ENCODE measurements around the gene CRTC1.

DNA sequence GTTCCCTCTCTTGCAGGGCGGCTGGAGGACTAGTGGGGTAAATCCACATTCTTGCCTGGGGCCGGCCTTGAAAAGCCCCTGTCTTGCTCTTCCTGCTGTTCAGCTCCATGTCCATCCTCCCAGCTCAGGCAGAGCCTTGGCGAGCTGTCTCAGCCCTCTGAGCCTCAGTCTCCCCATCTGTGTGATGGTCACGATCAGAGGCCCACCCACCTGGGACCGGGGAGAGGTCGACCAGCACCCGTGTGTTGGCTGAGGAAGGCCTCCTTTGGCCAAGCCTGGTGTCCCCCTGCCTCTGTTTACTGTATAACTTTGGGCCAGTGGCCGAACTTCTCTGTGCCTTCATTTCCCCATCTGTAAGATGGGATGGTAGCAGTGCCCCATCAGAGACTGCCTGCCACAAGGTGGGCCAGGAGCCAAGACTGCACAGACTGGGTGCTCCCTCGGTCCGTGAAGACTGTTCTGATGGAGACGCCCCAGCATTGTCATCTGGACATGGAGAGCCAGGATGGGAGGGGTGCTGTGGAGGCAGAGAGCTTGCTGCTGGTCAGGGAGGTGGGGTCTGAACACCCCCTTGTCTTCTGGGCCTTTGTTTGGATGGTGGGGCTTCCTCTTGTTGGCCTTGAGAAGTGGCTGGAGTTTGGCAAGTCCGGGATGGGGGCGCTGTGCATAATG is 28.2 kb upstream of the CRTC1 start:
- no peak for TF ChIP-seq POLR2A (IDR thresholded peaks at IDR 0.05)
- TF ChIP-seq CTCF (IDR thresholded peaks at IDR 0.05 in 8 of 11, conservative IDR thresholded peaks at IDR 0.05 in 3 of 11), result no peak
- TF ChIP-seq POLR2AphosphoS5 (IDR thresholded peaks at IDR 0.05), result no peak
